MM.1S (cell line): Measurements from ENCODE around the gene RASGRP2.

Experiments used
- DNase-seq: peaks from one replicate; pipeline ENCODE4 v3.0.0-alpha.2; 2015
- H2AFZ ChIP-seq: fragments of 300-600 bp; sonication (generic); 2 replicates; pipeline ENCODE4 v1.6.0; 2016; ENCODE audit warnings: antibody characterized with exemption, low read length
- H3F3A ChIP-seq: fragments of 300-600 bp; sonication (generic); 2 replicates; pipeline ENCODE4 v1.6.1; 2016; ENCODE audit warnings: mild to moderate bottlenecking, antibody characterized with exemption, low read length, moderate library complexity, mixed read lengths; ENCODE audit not compliant: insufficient read depth
- H3K27ac ChIP-seq: fragments of 300-600 bp; sonication (generic); 2 replicates; pipeline ENCODE4 v1.5.1; 2016; ENCODE audit warnings: mild to moderate bottlenecking, low read length
- H3K27me3 ChIP-seq: fragments of 300-600 bp; sonication (generic); replicated peaks from 2 replicates; pipeline ENCODE4 v1.6.0; 2016; ENCODE audit warnings: low read length; ENCODE audit not compliant: insufficient read depth
- H3K36me3 ChIP-seq: fragments of 300-600 bp; sonication (generic); replicated peaks from 2 replicates; pipeline ENCODE4 v1.6.1; 2016; ENCODE audit warnings: mild to moderate bottlenecking, low read length, mixed read lengths; ENCODE audit not compliant: insufficient read depth
- H3K4me1 ChIP-seq: fragments of 300-600 bp; sonication (generic); 2 replicates; pipeline ENCODE4 v1.6.1; 2016; ENCODE audit warnings: low read length, mixed read lengths
- H3K4me2 ChIP-seq: fragments of 300-600 bp; sonication (generic); 2 replicates; pipeline ENCODE4 v1.6.0; 2016; ENCODE audit warnings: low read depth, low read length
- H3K4me3 ChIP-seq: fragments of 300-600 bp; sonication (generic); 2 replicates; pipeline ENCODE4 v1.5.1; 2016; ENCODE audit warnings: low read length, mixed read lengths
- H3K79me2 ChIP-seq: fragments of 300-600 bp; sonication (generic); 2 replicates; pipeline ENCODE4 v1.6.1; 2016; ENCODE audit warnings: mixed run types, low read length, mixed read lengths
- H3K9ac ChIP-seq: fragments of 300-600 bp; sonication (generic); 2 replicates; pipeline ENCODE4 v1.6.1; 2016; ENCODE audit warnings: low read length, mixed read lengths
- H3K9me2 ChIP-seq: fragments of 300-600 bp; sonication (generic); replicated peaks from 2 replicates; pipeline ENCODE4 v1.6.1; 2016; ENCODE audit warnings: mild to moderate bottlenecking, low read length, mixed read lengths; ENCODE audit not compliant: insufficient read depth
- H3K9me3 ChIP-seq: fragments of 300-600 bp; sonication (generic); replicated peaks from 2 replicates; pipeline ENCODE4 v1.6.1; 2016; ENCODE audit warnings: mild to moderate bottlenecking, low read length, mixed read lengths; ENCODE audit not compliant: insufficient read depth
- H4K20me1 ChIP-seq: fragments of 300-600 bp; sonication (generic); 2 replicates; pipeline ENCODE4 v1.6.1; 2016; ENCODE audit warnings: mild to moderate bottlenecking, low read length, moderate library complexity, mixed read lengths; ENCODE audit not compliant: insufficient read depth
- EZH2 ChIP-seq: fragments of 300-600 bp; sonication (generic); optimal IDR thresholded peaks from 2 replicates; pipeline ENCODE3; 2017; ENCODE audit warnings: low read depth, mild to moderate bottlenecking, antibody characterized with exemption, low read length, mixed read lengths
- EZH2phosphoT487 ChIP-seq: fragments of 300-600 bp; sonication (generic); IDR thresholded peaks from 2 replicates; pipeline ENCODE4 v1.6.1; 2018; ENCODE audit warnings: antibody characterized with exemption, low read length
- TF ChIP-seq, protein P1 (sequence below): fragments of 300-600 bp; sonication (generic); IDR thresholded peaks from 2 replicates; pipeline ENCODE4 v1.5.1; 2016; ENCODE audit warnings: antibody characterized with exemption, low read length, mixed read lengths

RASGRP2 gene

GRCh38 chr11:64687643-64688533, 56.1 kb downstream of the RASGRP2 start:
- H3K4me2 ChIP-seq = no peak overlapping the region; the same call in 1 of the 2 replicates
- H3K9me3 ChIP-seq = no peaks in the 10 kb centered on the region
- DNase-seq = no peak
- no peak overlapping the region for H3K4me3 ChIP-seq
- no peaks in the 10 kb centered on the region for H3K36me3 ChIP-seq
- H3K9me2 ChIP-seq = no peaks in the 10 kb centered on the region
- no peak overlapping the region for H3K27ac ChIP-seq
- H3K79me2 ChIP-seq = no peaks in the 10 kb centered on the region
- peaks cover 89% of the 10 kb centered on the region for H3K27me3 ChIP-seq
- TF ChIP-seq EZH2phosphoT487 (no peak), EZH2 (no peak)
- TF ChIP-seq, protein P1, sequence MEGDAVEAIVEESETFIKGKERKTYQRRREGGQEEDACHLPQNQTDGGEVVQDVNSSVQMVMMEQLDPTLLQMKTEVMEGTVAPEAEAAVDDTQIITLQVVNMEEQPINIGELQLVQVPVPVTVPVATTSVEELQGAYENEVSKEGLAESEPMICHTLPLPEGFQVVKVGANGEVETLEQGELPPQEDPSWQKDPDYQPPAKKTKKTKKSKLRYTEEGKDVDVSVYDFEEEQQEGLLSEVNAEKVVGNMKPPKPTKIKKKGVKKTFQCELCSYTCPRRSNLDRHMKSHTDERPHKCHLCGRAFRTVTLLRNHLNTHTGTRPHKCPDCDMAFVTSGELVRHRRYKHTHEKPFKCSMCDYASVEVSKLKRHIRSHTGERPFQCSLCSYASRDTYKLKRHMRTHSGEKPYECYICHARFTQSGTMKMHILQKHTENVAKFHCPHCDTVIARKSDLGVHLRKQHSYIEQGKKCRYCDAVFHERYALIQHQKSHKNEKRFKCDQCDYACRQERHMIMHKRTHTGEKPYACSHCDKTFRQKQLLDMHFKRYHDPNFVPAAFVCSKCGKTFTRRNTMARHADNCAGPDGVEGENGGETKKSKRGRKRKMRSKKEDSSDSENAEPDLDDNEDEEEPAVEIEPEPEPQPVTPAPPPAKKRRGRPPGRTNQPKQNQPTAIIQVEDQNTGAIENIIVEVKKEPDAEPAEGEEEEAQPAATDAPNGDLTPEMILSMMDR = no peak
- no peak overlapping the region for H2AFZ ChIP-seq
- no peaks in the 10 kb centered on the region for H4K20me1 ChIP-seq
- H3K4me1 ChIP-seq = 0 out of 2 replicates have a peak, but pooled peaks cover 6% of the 10 kb centered on the region
- no peaks in the 10 kb centered on the region for H3F3A ChIP-seq
- no peak overlapping the region for H3K9ac ChIP-seq

GRCh38 chr11:64687204-64687603, 56.7 kb downstream of the RASGRP2 start:
- H3F3A ChIP-seq = no peaks in the 10 kb centered on the region
- no peaks in the 10 kb centered on the region for H3K9me3 ChIP-seq
- no peak overlapping the region for H3K4me2 ChIP-seq
- no peaks in the 10 kb centered on the region for H3K36me3 ChIP-seq
- no peak overlapping the region for H3K4me3 ChIP-seq
- no peaks in the 10 kb centered on the region for H3K79me2 ChIP-seq
- no peaks in the 10 kb centered on the region for H3K9me2 ChIP-seq
- H3K4me1 ChIP-seq = 0 out of 2 replicates have a peak, but pooled peaks cover 6% of the 10 kb centered on the region
- no peaks in the 10 kb centered on the region for H4K20me1 ChIP-seq
- TF ChIP-seq EZH2phosphoT487 = no peak
- TF ChIP-seq, protein P1 = no peak
- TF ChIP-seq EZH2 = no peak
- H2AFZ ChIP-seq = no peak overlapping the region
- H3K9ac ChIP-seq = no peak overlapping the region
- no peak for DNase-seq
- H3K27ac ChIP-seq = no peak overlapping the region
- H3K27me3 ChIP-seq = peaks cover 89% of the 10 kb centered on the region

DNA sequence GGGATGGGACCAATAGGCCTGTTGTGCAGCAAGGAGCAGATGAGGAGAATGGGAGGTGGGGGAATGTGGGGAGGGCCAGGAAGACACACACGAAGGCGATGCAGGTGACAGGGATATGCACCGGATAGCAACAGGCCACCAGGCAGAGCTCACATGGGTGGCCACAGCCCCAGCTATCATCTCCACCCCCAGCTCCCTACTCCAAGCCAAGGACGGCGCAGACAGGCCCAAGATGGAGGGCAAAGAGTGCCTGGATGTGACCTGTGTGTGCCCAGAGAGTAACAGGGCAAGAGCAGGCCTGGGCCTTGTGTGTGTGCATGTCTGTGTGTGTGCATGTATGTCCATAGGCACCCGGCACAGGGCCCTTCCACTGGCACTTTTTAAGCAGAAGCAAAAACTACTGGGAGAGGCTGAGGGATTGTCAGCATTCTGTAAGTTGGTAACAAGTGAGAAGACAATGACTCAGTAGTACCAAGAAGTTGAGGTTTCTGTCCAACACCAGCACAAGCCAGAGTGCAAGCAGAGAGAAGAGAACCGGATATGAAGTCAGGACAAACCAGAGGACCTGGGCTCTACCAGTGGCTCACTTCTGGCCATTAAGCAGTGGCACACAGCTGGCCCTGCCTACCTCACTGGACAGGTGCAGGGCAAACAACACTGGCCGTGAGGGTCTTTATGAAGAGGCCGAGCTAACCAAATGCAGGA, 57.3 kb downstream of the RASGRP2 start:
- no peak overlapping the region for H3K4me3 ChIP-seq
- no peaks in the 10 kb centered on the region for H3K36me3 ChIP-seq
- H3K27ac ChIP-seq = no peak overlapping the region
- H3K27me3 ChIP-seq = peaks cover 88% of the 10 kb centered on the region
- H3K9me2 ChIP-seq = no peaks in the 10 kb centered on the region
- no peak overlapping the region for H3K4me2 ChIP-seq
- 0 out of 2 replicates have a peak, but pooled peaks cover 6% of the 10 kb centered on the region for H3K4me1 ChIP-seq
- no peak overlapping the region for H2AFZ ChIP-seq
- no peaks in the 10 kb centered on the region for H4K20me1 ChIP-seq
- no peak for DNase-seq
- no peaks in the 10 kb centered on the region for H3K79me2 ChIP-seq
- TF ChIP-seq, protein P1 = no peak
- TF ChIP-seq EZH2phosphoT487 = no peak
- no peak for TF ChIP-seq EZH2
- H3K9me3 ChIP-seq = no peaks in the 10 kb centered on the region
- H3K9ac ChIP-seq = no peak overlapping the region
- H3F3A ChIP-seq = no peaks in the 10 kb centered on the region
